ENCODE data around the gene ADK.
"Not testable (repeated sequence)": the region's sequence is repeated elsewhere in the genome, so short reads cannot be mapped to it uniquely, and the experiment has no call there.

The ADK gene

GRCh38 chr10:74347522-74347921 lies 196.5 kb downstream of the ADK start:
- no peak for DNase-seq (ENCODE audit: low read depth in 2 of 2)

GRCh38 chr10:74353021-74353420 lies 202.0 kb downstream of the ADK start:
- not testable (repeated sequence) for DNase-seq (ENCODE audit: low read depth in 2 of 2)

- DNase-seq (ENCODE audit: low read depth in 2 of 2): no peak
Observed at GRCh38 chr10:74361678-74362077, 210.7 kb downstream of the ADK start.

GRCh38 chr10:74363727-74364126 lies 212.7 kb downstream of the ADK start:
- no peak for DNase-seq (ENCODE audit: low read depth in 2 of 2)

GRCh38 chr10:74365109-74365508 lies 214.1 kb downstream of the ADK start:
- no peak for DNase-seq (ENCODE audit: low read depth in 2 of 2)

GRCh38 chr10:74371696-74372095 lies 220.7 kb downstream of the ADK start:
- no peak for DNase-seq (ENCODE audit: low read depth in 2 of 2)

GRCh38 chr10:74373059-74373458 lies 222.0 kb downstream of the ADK start:
- DNase-seq (ENCODE audit: low read depth in 2 of 2): no peak

- no peak for DNase-seq (ENCODE audit: low read depth in 2 of 2)
Observed at GRCh38 chr10:74377476-74377875, 226.5 kb downstream of the ADK start.

GRCh38 chr10:74379474-74379873 lies 228.5 kb downstream of the ADK start:
- no peak for DNase-seq (ENCODE audit: low read depth in 2 of 2)

DNA sequence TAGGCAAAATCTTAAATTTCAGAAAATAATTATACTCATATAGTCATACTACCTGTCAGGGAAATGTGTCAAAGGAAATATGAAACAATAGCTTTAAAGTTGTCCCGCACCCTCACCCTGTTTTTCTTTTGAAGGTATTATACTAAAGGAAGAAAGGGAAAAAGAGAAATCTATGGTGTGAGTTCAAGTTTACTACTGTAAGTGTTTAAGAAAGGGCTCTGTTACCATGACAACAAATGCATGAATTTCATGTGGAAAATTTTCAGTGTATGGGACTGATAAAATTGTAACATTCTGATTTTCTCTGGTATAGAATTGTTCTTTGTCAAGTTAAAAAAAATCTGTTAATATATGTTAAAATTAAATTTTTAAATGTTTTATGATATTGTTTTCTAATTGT lies 229.8 kb downstream of the ADK start:
- no peak for DNase-seq (ENCODE audit: low read depth in 2 of 2)

- no peak for DNase-seq (ENCODE audit: low read depth in 2 of 2)
Observed at GRCh38 chr10:74381291-74381853, 230.4 kb downstream of the ADK start.

GRCh38 chr10:74382663-74383062 lies 231.6 kb downstream of the ADK start:
- no peak for DNase-seq (ENCODE audit: low read depth in 2 of 2)

DNA sequence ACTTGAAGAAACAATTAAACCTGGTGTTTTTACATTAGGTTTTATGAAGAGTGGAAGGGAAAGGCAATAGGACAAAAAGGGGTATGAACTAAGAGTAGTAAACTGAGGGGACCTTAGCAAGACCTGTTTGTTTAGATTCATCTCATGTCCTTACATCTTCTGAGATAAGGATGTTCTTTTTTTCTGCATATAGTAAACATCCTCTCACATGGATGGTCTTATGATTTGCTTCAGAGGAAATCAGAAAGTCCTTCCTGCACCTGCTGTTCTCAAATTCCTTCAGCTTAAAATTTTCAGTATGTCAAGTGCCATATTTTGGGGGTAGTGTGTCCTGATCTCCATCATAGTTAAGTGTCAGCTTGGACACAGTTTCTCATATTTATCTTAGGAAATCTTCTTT lies 232.6 kb downstream of the ADK start:
- no peak for DNase-seq (ENCODE audit: low read depth in 2 of 2)

DNA sequence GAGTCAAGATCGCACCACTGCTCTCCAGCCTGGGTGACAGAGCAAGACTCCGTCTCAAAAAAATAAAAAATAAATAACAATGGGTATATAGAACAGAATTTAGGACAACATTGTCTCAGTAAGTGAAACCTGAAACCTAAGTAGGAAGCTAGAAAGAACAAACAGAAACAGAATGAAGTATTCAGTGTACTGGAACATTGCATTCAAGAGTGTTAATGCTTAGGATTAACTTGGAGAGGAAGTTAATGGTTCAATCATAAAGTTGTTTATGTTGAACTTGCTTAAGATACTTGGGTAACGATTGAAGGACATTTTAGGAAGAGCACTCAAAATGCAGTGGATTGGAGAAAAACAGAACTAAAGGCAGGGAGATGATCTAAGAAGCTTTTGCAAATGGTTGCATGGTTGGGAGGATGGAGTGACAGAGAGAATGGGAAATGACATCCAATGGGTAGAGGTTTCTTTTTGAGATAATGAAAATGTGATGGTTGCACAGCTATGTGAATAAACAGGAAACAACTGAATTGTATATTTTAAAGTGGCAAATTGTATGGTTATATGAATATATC lies 233.7 kb downstream of the ADK start:
- DNase-seq (ENCODE audit: low read depth in 2 of 2): no peak

DNA sequence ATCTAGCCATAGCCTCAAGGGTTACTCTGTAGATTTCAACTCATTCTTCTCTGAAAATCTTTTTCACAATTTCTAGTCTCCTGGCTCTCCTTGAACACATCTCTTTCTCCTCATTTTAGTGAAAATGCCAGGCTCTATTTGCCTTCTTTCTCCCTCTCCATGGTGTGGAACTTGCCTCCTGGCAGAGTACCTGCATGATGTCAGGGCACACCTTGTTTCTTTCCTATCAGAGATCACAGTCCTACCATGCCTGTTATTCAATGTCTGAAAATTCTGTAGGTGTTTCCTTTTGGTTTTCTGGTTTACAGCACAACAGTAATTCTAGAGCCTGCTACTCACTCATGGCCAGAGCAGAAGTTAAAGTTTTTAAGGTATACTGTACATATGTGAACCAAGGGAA lies 237.8 kb downstream of the ADK start:
- no peak for DNase-seq (ENCODE audit: low read depth in 2 of 2)

DNA sequence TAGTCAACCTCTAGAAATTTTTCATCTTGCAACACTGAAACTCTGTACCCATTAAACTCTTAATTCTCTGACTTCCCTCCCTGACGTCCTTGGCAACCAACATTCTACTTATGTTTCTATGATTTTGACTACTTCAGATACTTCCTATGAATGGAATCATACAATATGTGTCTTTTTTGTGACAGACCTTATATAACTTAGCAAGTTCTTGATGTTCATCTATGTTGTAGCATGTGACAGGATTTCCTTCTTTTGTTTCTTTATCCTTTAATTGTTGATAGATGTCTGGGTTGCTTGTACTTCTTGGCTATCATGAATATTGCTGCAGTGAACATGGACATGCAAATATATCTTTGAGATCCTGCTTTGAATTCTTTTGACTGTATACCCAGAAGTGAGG lies 240.8 kb downstream of the ADK start:
- DNase-seq (ENCODE audit: low read depth in 2 of 2): no peak

- DNase-seq (ENCODE audit: low read depth in 2 of 2): no peak
Observed at GRCh38 chr10:74394416-74394969, 243.5 kb downstream of the ADK start.

DNA sequence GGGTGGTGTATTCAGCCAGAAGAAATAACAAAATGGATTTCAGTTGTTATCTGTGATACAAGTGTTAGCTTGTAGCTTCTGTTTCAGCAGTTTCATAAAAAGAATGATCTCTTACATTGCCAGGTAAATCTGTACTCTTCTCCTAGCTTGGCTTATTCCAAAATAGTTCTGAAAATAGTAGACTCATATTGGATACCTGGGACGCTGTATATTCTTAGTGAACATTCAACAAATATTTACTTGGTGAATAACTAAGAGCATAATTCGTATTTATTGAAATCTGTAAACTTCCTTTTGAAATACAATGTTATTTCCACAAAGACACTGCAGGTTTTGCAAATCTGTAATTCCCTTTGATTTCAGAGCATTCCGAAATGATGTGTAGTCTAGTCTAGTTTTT lies 249.2 kb downstream of the ADK start:
- DNase-seq (ENCODE audit: low read depth in 2 of 2): no peak

- DNase-seq (ENCODE audit: low read depth in 2 of 2): no peak
Observed at GRCh38 chr10:74406006-74406405, 255.0 kb downstream of the ADK start.

DNA sequence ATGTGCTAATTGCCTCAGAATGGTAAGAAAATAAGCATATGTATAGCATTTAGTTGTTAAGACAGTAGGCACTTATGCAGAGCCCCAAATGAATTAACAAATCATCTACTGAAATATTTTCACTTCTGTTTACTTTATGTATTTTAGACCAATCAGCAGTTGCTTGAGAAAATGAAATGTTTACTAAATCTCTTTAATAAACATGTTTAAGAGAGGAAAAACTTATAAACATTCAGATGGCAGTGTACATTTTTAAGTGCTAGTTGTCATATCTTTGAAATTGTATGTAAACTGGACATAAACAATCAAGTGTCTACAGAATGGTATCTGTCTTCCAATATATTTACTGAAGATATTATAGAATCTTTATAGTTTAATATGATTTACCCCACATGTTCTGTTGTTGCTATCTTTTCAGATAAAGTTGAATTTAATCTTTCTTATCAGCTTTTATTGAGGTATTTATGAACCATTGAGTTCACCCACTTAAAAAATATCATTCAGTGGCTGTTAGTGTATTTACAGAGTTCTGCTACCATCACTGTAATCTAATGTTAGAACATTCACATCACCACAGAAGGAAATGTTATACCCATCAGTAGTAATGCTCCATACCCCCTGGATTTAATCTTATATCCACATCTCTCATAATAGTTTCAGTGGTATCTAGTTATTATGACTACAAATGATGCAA lies 264.3 kb downstream of the ADK start:
- no peak for DNase-seq (ENCODE audit: low read depth in 2 of 2)

- no peak for DNase-seq (ENCODE audit: low read depth in 2 of 2)
Observed at GRCh38 chr10:74417397-74417796, 266.4 kb downstream of the ADK start.

DNA sequence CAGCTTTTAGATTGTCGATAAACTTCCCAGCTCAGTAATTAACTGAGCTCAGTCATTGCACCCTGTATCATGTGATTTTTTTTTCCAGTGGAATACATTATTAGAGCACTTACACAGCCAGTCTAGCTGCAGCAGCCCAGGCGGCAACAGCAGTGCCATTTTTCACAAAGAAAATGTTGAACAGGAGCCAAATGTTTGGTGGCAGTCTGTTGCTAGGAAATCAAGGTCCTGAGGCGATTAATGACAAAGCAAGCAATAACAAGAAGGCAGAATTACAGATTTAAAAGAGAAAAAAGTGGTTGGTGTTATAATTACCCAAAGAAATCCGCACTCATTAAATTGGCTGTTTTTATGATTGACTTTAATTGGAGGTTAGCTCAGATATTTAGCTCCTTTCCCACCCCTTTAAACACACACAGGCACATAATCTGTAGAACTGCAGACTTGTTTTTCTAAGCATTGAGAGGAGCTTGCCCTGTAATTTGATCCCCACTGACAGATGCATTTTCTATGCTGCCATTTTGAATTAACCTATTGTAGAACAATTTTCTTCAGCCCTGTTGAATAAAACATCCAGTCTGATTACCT lies 267.4 kb downstream of the ADK start:
- no peak for DNase-seq (ENCODE audit: low read depth in 2 of 2)

GRCh38 chr10:74419491-74419951 lies 268.5 kb downstream of the ADK start:
- no peak for DNase-seq (ENCODE audit: low read depth in 2 of 2)

Measured in stimulated activated CD8-positive, alpha-beta memory T cell treated with anti-CD3 and anti-CD28 coated beads, Interleukin-15, amount 100 ng/mL, for 4 hours (primary cell).